ENCODE results near the gene CAPN13. TPM values are rescaled to one million over a fixed set of nuclear protein-coding genes. Genes with fewer than 3 reads are reported as not detected.

CAPN13 gene
- total and polyA plus RNA-seq, 2 of the 4 experiments (the other 2 are of a cell fraction), result not detected

GRCh38 chr2:30803281-30803680 is 4.0 kb downstream of the CAPN13 start:
- Histone ChIP-seq H3K4me2 (ENCODE audit: low read depth, low read length) (no peak overlapping the region), H2AFZ (replicated peaks; ENCODE audit: low read length, poor library complexity) (peak overlapping the region; percentile 44), H2AK5ac (ENCODE audit: low read depth, low read length) (no peak overlapping the region), H4K5ac (ENCODE audit: low read depth, low read length) (no peak overlapping the region), H3K18ac (ENCODE audit: low read depth, low read length) (no peak overlapping the region), H3K23ac (ENCODE audit: low read depth, low read length) (no peak overlapping the region), H2BK15ac (ENCODE audit: low read depth, low read length) (no peak overlapping the region), H3K56ac (ENCODE audit: extremely low read depth, insufficient read depth, low read length) (no peak overlapping the region), H3K9me1 (ENCODE audit: insufficient read depth, low read length) (no peaks in the 10 kb centered on the region), H3K79me1 (ENCODE audit: low read depth in 1 of 2, low read length in 2 of 2) (no peaks in the 10 kb centered on the region), H4K91ac (ENCODE audit: insufficient read depth, low read depth, low read length) (no peak overlapping the region), H3K14ac (replicated peaks; ENCODE audit: low read depth, low read length) (no peak overlapping the region), H4K20me1 (ENCODE audit: insufficient read depth, low read length) (no peaks in the 10 kb centered on the region), H3K4me3 (ENCODE audit: insufficient read depth, low read depth, low read length) (no peak overlapping the region), H3K27me3 (ENCODE audit: control insufficient read depth, insufficient read depth, low read length) (0 out of 2 replicates have a peak, but pooled peaks cover 1% of the 10 kb centered on the region), H3K4ac (ENCODE audit: low read depth, low read length) (no peak overlapping the region), H2BK120ac (ENCODE audit: low read depth, low read length) (no peak overlapping the region), H3K9ac (ENCODE audit: low read depth, low read length) (no peak overlapping the region), H2BK20ac (ENCODE audit: low read depth, low read length) (no peak overlapping the region), H3K4me1 (ENCODE audit: control insufficient read depth, insufficient read depth, low read length) (no peaks in the 10 kb centered on the region), H2BK5ac (ENCODE audit: low read depth, low read length, poor library complexity, severe bottlenecking) (no peak overlapping the region), H2AK9ac (replicated peaks; ENCODE audit: low read depth, low read length, poor library complexity) (no peak overlapping the region), H4K8ac (ENCODE audit: low read depth in 2 of 2, low read length in 2 of 2) (no peak overlapping the region), H3K9me3 (ENCODE audit: control insufficient read depth, insufficient read depth, low read length) (no peaks in the 10 kb centered on the region), H3K36me3 (ENCODE audit: control insufficient read depth, insufficient read depth, low read length) (no peaks in the 10 kb centered on the region), H3K27ac (ENCODE audit: insufficient read depth, low read length) (no peak overlapping the region)
- ATAC-seq (ENCODE audit: low read depth) (no peak), DNase-seq (no peak)
- no peak for TF ChIP-seq CTCF (conservative IDR thresholded peaks at IDR 0.05; ENCODE audit: low read depth, low read length)
- no peak for TF ChIP-seq SMC3 (IDR thresholded peaks at IDR 0.05; ENCODE audit: low read depth, low read length)
- TF ChIP-seq MXI1 (IDR thresholded peaks at IDR 0.05; ENCODE audit: borderline replicate concordance, low read depth, low read length), result no peak
- TF ChIP-seq FOS (IDR thresholded peaks at IDR 0.05; ENCODE audit: low read depth, low read length), result no peak
- no peak for TF ChIP-seq ELK1 (IDR thresholded peaks at IDR 0.05; ENCODE audit: borderline replicate concordance, low read depth, low read length)
- no peak for TF ChIP-seq RAD21 (IDR thresholded peaks at IDR 0.05; ENCODE audit: low read length)
- TF ChIP-seq CEBPB (IDR thresholded peaks at IDR 0.05; ENCODE audit: low read depth, low read length), result no peak
- no peak for TF ChIP-seq RCOR1 (IDR thresholded peaks at IDR 0.05; ENCODE audit: insufficient replicate concordance, low read length)
- no peak for TF ChIP-seq MAFK (IDR thresholded peaks at IDR 0.05; ENCODE audit: low read depth, low read length)
- TF ChIP-seq NFE2L2 (IDR thresholded peaks at IDR 0.05; ENCODE audit: low read depth, low read length), result no peak
- TF ChIP-seq USF2 (IDR thresholded peaks at IDR 0.05; ENCODE audit: low read depth, low read length), result no peak
- no peak for TF ChIP-seq POLR2A (IDR thresholded peaks at IDR 0.05; ENCODE audit: low read depth, low read length)
- TF ChIP-seq CHD1 (IDR thresholded peaks at IDR 0.05; ENCODE audit: low read depth, low read length), result no peak
- no peak for TF ChIP-seq BHLHE40 (IDR thresholded peaks at IDR 0.05; ENCODE audit: low read depth, low read length)
- TF ChIP-seq MAZ (IDR thresholded peaks at IDR 0.05; ENCODE audit: borderline replicate concordance, low read depth, low read length), result no peak
- 38% methylated on average over 1 of the region's 6 CpGs; no CpG with 5 or more reads in 1 of the 2 experiments for WGBS, 2 experiments (ENCODE audit: extremely low coverage in 2 of 2, insufficient read length in 1 of 2)
- no TSS peak for BruUV-seq (replicated peaks)
- intact Hi-C loops (cut with micrococcal nuclease) (no loop called here), dilution Hi-C loops (cut with HindIII; ENCODE audit: low sequenced_read_pairs, unreplicated experiment) (no loop called here), in situ Hi-C loops (cut with MboI; ENCODE audit: low sequenced_read_pairs) (no loop called here)
- CTCF ChIA-PET, result interaction anchor here (0.7 kb wide), 1 partner anchor 26 kb away, joined by 3 read pairs; no protein-coding TSS in a partner anchor
- POLR2A ChIA-PET (ENCODE audit: unreplicated experiment), result no interaction called here
